Activated B cell treated with CpG ODN at 0.5 μM for 24 hours (primary cell): ENCODE data around the gene DMRTA2. TPM values are rescaled to one million over a fixed set of nuclear protein-coding genes. Genes with fewer than 3 reads are reported as not detected.
"Not testable (repeated sequence)": the region's sequence is repeated elsewhere in the genome, so short reads cannot be mapped to it uniquely, and the experiment has no call there.

Experiments used
- ATAC-seq: fragments of 200-7000 bp; cut with Tn5 transposase; one replicate; pipeline ENCODE4 v1.10.0; 2021; ENCODE audit warnings: low read depth, mild to moderate bottlenecking, moderate library complexity
- CTCF ChIA-PET: fragments of 350-600 bp; sonication (Branson Sonifier 250); formaldehyde crosslinking; loops from one replicate; lab custom pipeline; 2021; ENCODE audit warnings: antibody characterized with exemption; lab: Charles Lee
- POLR2A ChIA-PET: fragments of 350-600 bp; sonication (Branson Sonifier 250); formaldehyde crosslinking; loops from one replicate; lab custom pipeline; 2021; ENCODE audit warnings: antibody characterized with exemption; lab: Charles Lee
- DNase-seq: peaks from one replicate; pipeline ENCODE4 v3.0.0; 2022
- H3K27ac Mint-ChIP-seq: one replicate; pipeline ENCODE4 v1.8.0; 2020; ENCODE audit warnings: mixed read lengths
- H3K27me3 Mint-ChIP-seq: one replicate; pipeline ENCODE4 v1.8.0; 2021; ENCODE audit warnings: mixed read lengths
- H3K36me3 Mint-ChIP-seq: one replicate; pipeline ENCODE4 v1.8.0; 2021; ENCODE audit warnings: low read depth, mixed read lengths
- H3K4me1 Mint-ChIP-seq: one replicate; pipeline ENCODE4 v1.8.0; 2021; ENCODE audit warnings: mixed read lengths
- H3K4me3 Mint-ChIP-seq: one replicate; pipeline ENCODE4 v1.8.0; 2020; ENCODE audit warnings: mild to moderate bottlenecking, mixed read lengths
- H3K9me3 Mint-ChIP-seq: one replicate; pipeline ENCODE4 v1.8.0; 2020; ENCODE audit warnings: mixed read lengths
- intact Hi-C: fragments of 100-400 bp; cut with micrococcal nuclease; formaldehyde crosslinking; loops from one replicate; pipeline ENCODE4 v1.15.1; 2024
- total RNA-seq: library from RNA; stranded (reverse); gene quantifications from 2 replicates; pipeline ENCODE4 v1.2.3, GENCODE V29; 2022
- TF ChIP-seq, protein P1 (sequence below): fragments of 200-600 bp; IDR thresholded peaks from one replicate; pipeline ENCODE4 v1.8.0; 2022; ENCODE audit warnings: antibody characterized with exemption, mild to moderate bottlenecking

Gene DMRTA2
- total RNA-seq, 1 donor from 2014 or later, result not detected

DNA sequence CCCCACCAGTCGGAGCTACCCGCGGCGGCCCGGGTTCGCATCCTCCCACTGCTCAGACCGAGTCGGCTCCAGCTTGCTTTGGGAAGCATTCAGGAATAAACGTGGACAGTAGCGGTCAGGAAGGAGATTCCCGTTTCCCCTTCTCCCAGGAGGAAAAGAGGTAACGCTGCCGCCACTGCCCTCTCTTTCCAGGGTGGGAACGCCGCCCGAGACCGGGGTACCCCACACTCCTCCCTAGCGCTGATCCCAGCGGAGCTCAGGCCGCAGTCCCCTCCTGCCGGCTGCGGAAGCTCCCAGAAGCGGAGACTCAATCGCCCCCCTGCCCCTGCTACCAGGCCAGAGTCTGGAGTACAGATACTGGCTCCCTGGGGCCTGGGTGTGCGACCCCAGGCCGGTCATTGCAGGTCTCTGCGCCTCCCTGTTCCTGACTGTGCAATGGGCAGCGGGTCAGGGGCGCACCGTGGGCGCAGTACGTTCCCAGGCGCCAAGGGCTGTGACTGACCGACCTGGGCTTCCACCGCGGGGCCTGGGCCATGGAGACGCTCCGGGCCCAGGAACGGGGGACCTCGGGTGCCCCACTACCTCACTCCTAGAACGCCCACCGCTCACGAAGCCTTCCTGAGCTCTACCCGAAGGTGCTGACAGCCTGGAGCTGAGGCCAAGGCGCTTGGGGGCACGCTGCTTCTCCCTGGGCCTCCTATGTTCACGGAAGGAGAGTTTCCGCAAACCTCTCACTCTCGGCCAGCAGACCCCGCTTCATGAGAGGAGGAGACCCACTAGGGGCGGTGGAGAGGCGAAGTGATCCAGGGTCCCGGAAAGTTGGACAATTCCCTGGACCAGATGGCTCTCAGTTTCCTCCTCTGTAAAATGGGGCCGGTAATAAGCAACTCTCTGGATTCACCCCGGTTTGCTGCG is 7.8 kb downstream of the DMRTA2 start:
- H3K4me3 Mint-ChIP-seq, result no peak overlapping the region
- ATAC-seq (no peak), DNase-seq (no peak)
- H3K4me1 Mint-ChIP-seq, result peaks cover 23% of the 10 kb centered on the region
- intact Hi-C loops, result no loop called here
- TF ChIP-seq, protein P1, sequence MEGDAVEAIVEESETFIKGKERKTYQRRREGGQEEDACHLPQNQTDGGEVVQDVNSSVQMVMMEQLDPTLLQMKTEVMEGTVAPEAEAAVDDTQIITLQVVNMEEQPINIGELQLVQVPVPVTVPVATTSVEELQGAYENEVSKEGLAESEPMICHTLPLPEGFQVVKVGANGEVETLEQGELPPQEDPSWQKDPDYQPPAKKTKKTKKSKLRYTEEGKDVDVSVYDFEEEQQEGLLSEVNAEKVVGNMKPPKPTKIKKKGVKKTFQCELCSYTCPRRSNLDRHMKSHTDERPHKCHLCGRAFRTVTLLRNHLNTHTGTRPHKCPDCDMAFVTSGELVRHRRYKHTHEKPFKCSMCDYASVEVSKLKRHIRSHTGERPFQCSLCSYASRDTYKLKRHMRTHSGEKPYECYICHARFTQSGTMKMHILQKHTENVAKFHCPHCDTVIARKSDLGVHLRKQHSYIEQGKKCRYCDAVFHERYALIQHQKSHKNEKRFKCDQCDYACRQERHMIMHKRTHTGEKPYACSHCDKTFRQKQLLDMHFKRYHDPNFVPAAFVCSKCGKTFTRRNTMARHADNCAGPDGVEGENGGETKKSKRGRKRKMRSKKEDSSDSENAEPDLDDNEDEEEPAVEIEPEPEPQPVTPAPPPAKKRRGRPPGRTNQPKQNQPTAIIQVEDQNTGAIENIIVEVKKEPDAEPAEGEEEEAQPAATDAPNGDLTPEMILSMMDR, result no peak
- POLR2A ChIA-PET, result no interaction called here
- H3K27me3 Mint-ChIP-seq, result peaks cover 65% of the 10 kb centered on the region
- H3K27ac Mint-ChIP-seq, result no peak overlapping the region
- CTCF ChIA-PET, result no interaction called here
- peaks cover 8% of the 10 kb centered on the region for H3K9me3 Mint-ChIP-seq
- no peaks in the 10 kb centered on the region for H3K36me3 Mint-ChIP-seq

DNA sequence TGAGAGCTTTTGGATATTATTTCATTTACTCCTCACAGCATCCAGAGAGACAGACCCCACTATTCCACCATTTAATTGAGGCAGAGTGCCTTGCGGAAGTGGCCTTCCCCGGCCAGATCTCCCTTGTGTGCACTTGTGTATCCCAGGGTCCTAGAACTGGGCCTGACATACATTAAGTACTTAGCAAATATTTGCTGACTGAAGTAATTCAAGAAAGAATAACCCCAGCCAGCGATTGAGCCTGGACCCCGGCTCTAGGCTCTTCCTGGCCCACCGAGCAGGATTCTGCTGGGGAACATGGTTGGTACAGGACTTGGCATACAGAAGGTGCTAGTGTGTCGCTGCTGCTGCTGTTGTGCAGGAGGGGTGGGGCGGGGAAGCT is 8.4 kb downstream of the DMRTA2 start:
- ATAC-seq, result no peak
- no peak overlapping the region for H3K4me3 Mint-ChIP-seq
- H3K27ac Mint-ChIP-seq, result no peak overlapping the region
- TF ChIP-seq, protein P1, result no peak
- no peak for DNase-seq
- POLR2A ChIA-PET, result no interaction called here
- H3K9me3 Mint-ChIP-seq, result peaks cover 8% of the 10 kb centered on the region
- intact Hi-C loops, result no loop called here
- CTCF ChIA-PET, result no interaction called here
- H3K27me3 Mint-ChIP-seq, result peaks cover 60% of the 10 kb centered on the region
- no peaks in the 10 kb centered on the region for H3K36me3 Mint-ChIP-seq
- peaks cover 16% of the 10 kb centered on the region for H3K4me1 Mint-ChIP-seq

DNA sequence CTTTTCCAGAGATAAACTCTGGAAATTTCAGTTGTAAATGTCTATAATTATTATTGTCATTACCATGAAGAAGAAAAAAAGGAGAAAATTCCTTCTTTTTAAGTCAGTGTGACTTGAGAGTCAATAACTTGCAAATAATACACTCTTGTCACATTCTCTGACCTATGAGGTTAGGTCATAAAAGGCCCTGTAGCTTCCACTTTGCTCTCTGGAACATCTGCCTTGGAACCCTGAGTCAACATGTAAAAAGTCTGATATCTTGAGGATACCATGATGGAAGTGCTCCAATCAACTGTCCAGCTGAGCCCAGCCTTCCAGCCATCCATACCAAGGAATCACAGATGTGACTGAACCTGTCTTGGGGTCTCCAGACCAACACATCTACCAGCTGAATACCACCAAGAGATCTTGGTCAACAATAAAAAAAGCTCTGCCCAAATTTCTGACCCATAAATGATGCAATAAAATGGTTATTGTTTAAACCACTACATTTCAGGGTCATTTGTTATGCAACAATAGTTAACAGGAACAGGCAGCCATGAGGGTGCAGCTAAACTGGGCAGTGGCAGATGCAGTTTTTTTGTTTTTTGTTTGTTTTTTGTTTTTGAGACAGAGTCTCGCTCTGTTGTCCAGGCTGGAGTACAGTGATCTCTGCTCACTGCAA is 10.3 kb downstream of the DMRTA2 start:
- Mint-ChIP-seq H3K4me1 (peaks cover 10% of the 10 kb centered on the region), H3K36me3 (no peaks in the 10 kb centered on the region), H3K4me3 (no peak overlapping the region), H3K9me3 (peaks cover 8% of the 10 kb centered on the region), H3K27me3 (peaks cover 60% of the 10 kb centered on the region), H3K27ac (no peak overlapping the region)
- POLR2A ChIA-PET, result no interaction called here
- DNase-seq (no peak), ATAC-seq (no peak)
- TF ChIP-seq, protein P1, result no peak
- CTCF ChIA-PET, result no interaction called here
- intact Hi-C loops, result no loop called here

DNA sequence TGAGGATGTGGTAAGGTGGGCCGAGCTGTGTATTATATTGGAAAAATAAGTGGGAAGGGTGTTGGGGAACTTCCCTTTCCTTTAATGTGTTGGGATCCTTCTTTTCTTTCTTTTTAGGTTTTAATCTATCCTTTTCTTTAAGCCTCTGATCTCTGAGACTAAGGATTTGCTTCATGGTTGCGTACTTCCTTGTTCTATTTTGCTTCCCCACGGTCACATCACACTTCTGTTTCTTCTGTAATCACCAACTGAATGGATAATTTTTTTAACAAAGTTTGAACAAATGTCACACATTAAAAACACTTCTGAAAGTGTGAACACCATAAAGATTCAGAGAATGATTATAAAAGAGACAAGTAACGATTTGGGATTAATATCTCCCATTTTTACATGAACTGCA is 17.4 kb downstream of the DMRTA2 start:
- intact Hi-C loops, result no loop called here
- Mint-ChIP-seq H3K9me3 (peaks cover 5% of the 10 kb centered on the region), H3K4me3 (no peak overlapping the region), H3K27ac (no peak overlapping the region), H3K36me3 (no peaks in the 10 kb centered on the region), H3K27me3 (peaks cover 48% of the 10 kb centered on the region), H3K4me1 (no peaks in the 10 kb centered on the region)
- no peak for DNase-seq
- ATAC-seq, result no peak
- TF ChIP-seq, protein P1, result no peak
- CTCF ChIA-PET, result no interaction called here
- POLR2A ChIA-PET, result no interaction called here

DNA sequence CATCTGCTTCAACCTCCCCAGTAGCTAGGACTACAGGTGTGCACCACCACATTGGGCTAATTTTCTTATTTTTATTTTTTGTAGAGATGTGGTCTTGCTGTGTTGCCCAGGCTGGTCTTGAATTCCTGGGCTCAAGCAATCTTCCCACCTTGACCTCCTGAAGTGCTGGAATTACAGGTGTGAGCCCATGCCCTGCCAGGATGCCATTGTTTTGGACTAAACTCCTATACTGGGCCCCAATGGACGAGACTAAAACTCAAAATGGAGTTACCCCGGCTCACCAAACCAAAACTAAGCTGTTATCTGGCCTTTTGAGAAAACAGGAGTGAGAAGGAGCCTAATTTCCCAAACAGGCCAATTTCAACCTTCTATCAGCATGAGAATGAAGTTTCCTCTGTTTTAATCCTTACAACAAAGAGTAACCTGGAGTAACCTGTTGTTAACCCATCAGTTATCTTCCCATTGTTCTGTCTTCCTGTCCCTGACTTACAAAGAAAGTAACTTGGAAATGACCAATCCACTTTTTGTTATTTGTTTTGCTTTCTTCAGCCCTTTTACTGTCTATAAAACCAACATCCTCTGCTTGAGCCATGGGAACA is 29.6 kb downstream of the DMRTA2 start:
- DNase-seq (no peak), ATAC-seq (no peak)
- peaks cover 16% of the 10 kb centered on the region for H3K9me3 Mint-ChIP-seq
- H3K36me3 Mint-ChIP-seq, result no peaks in the 10 kb centered on the region
- no peaks in the 10 kb centered on the region for H3K4me1 Mint-ChIP-seq
- TF ChIP-seq, protein P1, result no peak
- ChIA-PET CTCF (no interaction called here), POLR2A (no interaction called here)
- H3K4me3 Mint-ChIP-seq, result no peak overlapping the region
- peaks cover 18% of the 10 kb centered on the region for H3K27me3 Mint-ChIP-seq
- H3K27ac Mint-ChIP-seq, result no peak overlapping the region
- intact Hi-C loops, result no loop called here

DNA sequence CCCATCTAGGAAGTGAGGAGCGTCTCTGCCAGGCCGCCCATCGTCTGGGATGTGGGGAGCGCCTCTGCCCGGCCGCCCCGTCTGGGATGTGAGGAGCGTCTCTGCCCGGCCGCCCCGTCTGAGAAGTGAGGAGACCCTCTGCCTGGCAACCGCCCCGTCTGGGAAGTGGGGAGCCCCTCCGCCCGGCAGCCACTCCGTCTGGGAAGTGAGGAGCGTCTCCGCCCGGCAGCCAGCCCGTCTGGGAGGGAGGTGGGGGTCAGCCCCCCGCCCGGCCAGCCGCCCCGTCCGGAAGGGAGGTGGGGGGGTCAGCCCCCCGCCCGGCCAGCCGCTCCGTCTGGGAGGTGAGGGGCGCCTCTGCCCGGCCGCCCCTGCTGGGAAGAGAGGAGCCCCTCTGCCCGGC is 41.7 kb downstream of the DMRTA2 start:
- H3K27me3 Mint-ChIP-seq, DNase-seq, ATAC-seq, H3K36me3 Mint-ChIP-seq, H3K4me1 Mint-ChIP-seq, H3K4me3 Mint-ChIP-seq, intact Hi-C loops, POLR2A ChIA-PET, CTCF ChIA-PET, H3K27ac Mint-ChIP-seq, H3K9me3 Mint-ChIP-seq: not testable (repeated sequence)
